ENCODE results near the gene LBP.
"Not testable (repeated sequence)": the region's sequence is repeated elsewhere in the genome, so short reads cannot be mapped to it uniquely, and the experiment has no call there.

Gene LBP

DNA sequence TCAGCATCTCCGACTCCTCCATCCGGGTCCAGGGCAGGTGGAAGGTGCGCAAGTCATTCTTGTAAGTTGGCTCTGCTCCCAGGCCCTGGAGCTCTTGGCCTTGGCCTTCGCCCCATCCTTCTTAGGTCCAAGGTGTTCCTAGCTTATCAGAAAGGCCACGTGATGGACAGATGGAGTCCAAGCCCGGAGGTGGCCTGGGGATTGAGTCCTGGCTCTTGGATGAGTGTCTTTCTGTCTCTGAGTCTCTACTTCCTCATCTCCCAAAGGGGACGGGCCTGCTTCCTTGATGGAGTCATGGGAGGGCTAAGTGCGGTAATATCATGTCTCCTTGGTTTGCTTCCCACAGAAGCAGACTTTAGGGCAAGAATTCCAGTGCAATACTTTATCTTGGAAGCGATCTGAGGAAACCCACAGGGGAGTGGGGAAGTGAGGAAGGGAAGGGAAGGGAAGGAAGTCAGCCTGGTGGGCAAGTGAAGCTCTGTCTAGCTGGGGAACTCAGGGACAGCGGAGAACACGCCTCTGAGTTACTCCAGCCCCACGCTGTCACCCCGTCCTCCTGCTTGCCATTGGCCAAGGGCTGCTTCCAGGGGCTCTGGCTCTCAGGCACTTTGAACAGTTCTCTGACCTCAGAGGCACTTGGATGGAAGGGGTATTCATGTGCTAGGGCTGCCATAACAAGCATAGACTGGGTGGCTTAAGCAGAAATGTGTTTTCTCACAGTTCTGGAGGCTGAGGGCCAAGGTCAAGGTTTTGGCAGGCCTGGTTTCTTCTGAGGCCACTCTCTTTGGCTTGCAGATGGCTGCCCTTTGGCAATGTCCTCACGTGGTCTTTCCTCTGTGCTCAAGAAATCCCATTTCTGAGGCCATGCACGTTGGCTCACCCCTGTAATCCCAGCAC lies 4.8 kb downstream of the LBP start:
- no peak for DNase-seq

DNA sequence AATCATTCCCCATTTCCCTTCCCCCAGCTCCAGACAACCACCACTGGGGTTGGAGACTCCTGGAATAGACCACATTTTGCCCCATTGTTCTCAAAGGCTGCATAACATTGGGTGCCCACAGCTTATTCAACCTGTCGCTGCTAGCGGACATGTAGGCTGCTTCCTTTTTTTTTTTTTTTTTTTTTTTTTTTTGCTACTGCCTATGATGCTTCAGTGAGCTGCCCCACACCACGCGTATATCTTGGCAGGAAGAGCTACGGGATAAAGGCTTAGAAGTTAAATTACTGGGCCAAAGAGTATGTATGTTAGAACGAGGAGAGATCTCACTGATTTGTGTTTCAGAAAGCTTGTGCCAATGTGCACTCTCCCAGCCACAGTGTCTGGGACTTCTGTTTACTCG lies 7.0 kb downstream of the LBP start:
- DNase-seq: no peak

DNA sequence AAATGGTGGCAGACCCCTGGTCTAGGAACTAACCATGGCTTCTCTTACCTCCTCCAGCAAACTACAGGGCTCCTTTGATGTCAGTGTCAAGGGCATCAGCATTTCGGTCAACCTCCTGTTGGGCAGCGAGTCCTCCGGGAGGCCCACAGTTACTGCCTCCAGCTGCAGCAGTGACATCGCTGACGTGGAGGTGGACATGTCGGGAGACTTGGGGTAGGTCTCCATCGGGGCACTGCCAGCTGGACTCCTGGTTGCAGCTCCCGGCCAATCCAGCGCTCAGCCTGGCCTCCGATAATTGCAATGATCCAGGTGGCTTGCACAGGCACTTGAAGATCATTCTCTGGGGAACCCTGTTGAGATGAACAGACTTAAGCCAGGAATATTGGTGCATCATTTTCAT lies 7.9 kb downstream of the LBP start:
- no peak for DNase-seq

DNA sequence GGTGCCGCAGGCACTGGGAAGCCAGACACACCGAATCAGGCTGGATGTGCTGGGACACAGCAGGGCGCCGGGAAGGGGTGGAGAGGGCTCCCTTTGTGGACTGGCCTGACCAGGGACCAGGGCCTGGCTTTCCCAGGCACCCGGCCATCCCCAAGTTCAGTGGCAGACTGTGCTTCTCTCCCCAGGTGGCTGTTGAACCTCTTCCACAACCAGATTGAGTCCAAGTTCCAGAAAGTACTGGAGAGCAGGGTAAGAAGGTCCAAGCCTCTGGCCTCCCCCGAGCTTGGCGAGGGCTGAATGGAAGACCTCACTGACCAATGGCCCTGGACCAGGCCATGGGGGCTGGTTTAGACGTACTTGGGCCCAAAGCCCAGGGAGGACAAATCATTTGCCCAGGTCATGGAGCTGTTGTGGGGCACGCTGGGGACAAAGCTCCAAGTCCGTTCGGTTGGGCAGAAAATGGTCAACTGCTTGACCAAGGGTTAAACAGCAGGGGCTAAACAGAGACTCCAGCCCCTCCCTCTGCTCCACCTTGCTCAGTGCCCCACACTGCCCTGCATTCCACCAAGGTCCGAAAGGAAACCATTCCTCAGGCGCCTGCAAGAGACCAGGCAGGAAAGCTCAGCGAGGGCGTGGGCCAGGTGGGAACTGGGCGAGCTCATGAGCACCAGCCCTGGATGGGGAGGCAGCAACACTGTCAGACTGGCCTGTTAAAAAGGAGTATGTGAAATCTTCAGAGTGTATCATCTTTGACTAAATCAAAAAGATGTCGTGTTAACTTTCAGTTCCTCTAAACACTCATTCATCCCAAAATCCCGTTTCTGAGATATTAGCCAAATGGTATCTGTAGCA lies 9.1 kb downstream of the LBP start:
- no peak for DNase-seq

DNA sequence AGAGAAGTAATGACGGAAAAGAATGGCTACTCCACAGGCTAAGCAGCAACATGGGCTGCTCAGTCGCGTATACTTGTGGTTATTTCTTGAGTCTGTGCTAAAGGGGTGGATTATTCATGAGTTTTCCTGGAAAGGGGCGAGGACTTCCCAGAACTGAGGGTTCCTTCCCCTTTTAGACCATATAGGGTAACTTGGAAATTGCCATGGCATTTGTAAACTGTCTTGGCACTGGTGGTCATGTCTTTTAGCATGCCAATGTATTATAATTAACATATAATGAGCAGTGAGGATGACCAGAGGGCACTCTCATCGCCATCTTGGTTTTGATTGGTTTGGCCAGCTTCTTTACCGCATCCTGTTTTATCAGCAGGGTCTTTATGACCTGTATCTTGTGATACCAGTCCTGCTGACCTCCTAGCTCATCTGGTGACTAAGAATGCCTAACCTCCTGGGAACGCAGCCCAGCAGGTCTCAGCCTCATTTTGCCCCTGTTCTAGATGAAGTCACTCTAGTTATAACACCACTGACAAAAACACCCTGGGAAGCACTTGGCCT lies 11.4 kb downstream of the LBP start:
- DNase-seq: no peak

DNA sequence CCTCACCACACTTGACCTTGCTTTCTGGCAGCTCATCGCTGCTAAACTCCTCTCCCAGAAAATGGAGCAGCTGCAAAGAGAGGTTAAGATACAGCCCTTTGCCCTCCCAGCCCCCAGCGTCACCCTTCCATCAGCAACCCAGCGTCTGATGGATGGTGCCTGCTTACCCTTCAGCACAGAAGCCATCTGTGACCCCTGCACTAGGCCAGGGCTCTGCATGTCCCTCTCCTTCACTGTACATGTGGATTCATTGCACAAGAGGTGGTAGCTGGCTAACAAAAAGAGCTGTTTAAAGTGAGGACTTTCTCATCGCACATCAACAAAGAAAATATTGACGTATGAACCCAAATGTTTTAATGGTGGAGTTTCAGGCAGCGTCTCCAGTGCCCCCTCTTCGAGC lies 12.3 kb downstream of the LBP start:
- no peak for DNase-seq

DNA sequence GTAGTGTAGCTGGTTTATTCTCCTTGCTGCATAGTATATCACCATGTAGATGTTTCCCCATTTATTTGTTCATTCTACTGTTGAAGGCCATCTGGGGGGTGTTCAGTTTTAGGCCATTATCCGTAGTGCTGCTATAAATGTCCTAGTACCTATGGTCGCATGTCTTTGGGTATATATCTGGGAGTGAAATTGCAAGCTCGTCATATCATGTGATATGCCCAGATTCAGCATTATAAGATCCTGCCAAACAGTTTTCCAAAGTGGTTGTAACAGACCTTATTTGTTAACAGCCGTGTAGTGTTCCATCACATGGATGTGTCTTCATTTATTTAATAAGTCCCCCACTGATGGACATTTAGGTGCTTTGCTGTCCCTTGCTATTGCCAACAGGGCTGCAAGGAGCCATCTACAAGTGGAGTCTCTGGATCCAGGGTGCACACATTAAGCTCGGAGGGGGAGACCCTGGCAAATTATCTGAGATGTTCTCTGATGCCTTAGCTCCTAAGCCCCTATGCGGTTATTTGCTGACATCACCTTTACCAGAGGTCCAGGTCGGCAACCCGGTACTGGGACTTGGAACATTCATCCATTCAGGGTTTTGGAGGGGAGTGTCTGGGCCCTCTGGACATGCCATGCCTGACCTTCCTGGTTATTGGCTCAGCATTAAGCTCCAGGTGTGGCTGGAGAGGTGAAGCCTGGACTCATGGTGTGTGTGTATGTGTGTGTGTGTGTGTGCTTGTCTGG lies 16.9 kb downstream of the LBP start:
- DNase-seq: no peak

DNA sequence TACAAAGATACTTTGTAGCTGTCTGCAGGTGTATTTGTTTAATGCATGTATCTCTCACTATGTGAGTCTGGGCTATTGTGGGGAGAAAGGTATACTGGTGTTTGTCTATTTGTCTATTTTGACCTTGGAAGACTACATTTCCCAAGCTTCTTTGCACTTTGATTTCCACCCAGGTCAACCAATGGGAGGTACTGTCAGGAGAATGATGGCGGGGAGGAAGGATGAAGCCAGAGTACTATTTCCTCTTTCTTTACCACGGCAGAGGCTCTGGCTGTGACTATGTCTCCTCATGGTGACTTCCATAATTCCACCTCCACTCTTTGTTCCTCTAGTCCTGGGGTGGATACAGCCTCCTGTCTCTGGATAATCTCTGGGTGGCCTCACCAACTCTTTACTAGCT lies 23.1 kb downstream of the LBP start:
- DNase-seq: peak; percentile 71 to 75

DNA sequence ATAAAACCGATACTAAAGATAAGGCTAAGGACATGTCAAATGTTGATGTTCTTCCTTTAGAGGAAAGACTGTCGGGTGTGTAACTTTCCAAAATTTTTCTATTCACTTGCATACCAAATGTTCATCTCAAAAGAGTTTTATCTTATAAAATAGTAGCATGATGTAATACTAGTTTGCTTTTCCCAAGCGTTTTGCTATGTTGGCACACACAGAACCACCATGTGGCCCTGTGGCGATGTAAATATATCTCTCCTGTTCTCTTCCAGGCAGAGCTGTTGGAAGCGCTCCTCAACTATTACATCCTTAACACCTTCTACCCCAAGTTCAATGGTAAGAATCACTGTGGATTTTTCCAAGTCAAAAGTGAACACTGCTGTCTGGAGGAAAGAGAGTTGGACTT lies 26.5 kb downstream of the LBP start:
- DNase-seq: no peak

DNA sequence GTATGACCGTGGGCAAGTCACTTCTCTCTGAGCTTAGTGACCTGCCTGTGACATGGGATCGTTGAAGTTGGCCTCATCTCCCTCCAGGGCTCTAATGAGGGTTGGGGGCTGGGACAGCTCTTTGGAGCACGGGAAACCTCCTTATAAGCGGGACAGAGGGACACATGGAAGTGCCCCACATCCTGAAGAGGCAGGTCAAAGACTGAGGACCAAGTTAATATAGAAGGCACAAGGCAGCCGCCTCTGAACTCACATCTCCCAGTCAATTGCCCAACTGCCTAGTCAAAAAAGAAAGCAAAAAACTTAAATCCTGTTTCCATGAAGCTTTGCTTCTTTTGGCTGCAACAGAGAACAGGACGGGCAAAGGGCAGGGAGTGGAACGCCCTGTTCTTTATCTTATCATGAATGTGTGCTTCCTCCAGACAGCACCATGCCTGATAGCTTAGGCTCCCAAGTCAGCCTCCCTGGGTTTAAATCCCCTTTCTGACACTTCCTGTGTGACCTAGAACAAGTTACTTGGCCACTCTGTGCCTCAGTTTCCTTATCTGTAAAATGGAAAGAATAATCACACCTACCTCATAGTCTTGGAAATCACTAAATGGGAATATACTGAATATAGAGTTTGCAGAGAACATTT lies 27.1 kb downstream of the LBP start:
- DNase-seq: no peak

DNA sequence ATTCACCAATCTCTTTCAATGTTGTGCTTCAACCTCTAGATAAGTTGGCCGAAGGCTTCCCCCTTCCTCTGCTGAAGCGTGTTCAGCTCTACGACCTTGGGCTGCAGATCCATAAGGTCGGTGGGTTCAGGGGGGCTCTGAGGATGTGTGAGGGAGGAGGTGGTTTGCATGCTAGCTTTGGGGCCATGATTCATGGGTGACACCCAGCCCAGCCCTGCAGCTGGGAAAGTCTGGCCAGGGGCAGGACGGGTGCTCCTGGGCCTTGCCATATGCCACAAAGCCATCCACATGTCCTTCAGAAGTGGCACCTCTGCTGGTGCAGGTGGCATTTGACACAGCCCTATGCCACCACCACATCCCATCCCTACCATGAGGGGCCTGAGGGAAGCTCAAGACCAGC lies 27.6 kb downstream of the LBP start:
- no peak for DNase-seq

DNA sequence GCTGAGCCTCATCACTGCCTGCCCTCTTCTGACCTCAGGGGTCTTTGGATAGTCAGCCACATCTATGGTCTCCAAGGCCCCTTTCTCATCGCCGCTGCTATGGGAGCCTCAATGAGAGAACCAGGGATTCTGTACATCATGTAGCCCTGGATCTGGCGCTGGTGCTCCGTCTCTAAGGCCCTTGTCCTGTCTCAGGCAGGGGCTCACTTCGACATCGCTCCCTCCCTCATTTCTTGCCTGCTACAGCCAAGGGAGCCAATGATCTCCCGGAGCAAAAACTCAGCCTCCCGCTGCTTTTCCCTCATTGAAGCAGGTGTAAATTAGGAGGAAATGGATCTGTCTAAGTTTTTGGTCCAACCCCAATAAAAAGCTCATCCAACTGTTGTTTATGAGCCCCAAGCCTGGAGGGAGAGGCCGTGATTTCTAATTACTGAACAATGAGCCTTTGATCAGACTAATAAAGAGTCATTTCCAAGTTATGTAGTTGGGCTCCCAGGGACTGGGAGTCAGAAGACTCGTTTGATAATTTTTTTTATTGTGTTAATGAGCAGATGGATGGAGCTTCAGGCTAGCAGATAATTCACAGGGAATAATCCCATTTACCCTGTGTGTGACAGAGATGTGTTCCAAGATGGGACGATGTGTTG lies 30.9 kb downstream of the LBP start:
- DNase-seq: no peak

DNA sequence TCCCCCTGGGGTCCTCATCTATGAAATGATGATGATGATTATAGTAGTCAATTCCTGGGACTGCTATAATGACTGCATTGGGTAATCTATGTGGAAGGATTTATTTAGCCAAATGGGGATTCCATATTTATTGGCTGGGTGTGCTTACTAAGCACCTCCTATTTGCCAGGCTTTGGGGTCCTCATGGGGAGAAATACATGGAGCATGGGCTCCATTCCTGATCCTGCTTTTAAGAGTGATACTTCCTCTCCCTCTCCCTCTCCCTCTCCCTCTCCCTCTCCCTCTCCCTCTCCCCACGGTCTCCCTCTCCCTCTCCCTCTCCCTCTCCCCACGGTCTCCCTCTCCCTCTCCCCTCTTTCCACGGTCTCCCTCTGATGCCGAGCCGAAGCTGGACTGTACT lies 31.6 kb downstream of the LBP start:
- DNase-seq: not testable (repeated sequence)

DNA sequence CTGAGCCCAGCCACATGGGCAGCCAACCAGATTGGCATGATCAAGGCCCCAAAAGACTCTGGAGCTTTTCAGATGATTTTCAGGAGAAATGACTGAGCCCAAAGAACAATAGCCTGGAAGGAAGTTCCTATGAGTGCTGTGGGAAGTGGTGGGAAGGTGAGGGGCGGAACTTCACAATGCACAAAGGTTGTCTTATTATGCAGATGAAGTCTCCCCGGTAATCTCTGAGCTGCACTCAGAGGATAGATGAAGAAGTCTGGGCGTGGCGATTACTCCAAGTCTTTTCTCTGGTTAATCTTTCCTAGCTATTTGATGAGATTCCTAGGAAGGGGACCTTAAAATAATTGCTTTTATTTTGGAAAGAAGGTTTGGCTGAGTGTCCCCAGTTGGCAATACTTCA lies 36.9 kb downstream of the LBP start:
- no peak for DNase-seq

DNA sequence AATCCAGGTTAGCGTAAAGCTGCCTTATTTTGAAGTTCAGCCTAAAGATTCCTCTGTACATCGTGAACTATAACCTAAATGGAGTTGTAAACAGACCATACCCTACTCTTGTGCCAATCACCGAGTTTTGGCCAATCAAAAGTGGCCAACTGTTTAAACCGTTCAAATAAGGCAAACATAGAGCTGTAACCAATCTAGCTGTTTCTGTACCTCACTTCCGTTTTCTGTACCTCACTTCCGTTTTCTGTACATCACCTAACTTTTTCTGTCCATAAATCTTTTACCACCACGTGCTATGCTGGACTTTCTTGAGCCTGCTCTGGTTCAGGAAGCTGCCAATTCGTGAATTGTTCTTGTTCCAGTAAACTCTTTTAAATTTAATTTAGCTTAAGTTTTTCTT lies 39.7 kb downstream of the LBP start:
- no peak for DNase-seq

DNA sequence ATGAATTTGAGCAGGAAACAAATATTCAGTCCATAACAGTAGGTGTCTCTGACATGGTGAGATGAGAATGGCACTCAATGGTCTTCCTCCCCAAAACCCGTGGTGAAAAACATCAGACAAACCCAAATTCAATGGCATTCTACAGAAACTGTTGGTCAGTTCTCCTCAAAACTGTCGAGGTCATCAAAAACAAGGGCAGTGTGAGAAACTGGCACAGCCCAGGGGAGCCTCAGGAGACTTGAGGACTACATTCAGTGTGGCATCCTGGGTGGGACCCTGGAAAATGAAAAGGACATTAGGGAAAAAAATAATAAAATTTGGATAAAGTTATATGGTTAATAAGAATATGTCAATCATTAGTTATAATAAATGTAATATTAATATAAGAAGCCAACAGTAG lies 40.6 kb downstream of the LBP start:
- no peak for DNase-seq

DNA sequence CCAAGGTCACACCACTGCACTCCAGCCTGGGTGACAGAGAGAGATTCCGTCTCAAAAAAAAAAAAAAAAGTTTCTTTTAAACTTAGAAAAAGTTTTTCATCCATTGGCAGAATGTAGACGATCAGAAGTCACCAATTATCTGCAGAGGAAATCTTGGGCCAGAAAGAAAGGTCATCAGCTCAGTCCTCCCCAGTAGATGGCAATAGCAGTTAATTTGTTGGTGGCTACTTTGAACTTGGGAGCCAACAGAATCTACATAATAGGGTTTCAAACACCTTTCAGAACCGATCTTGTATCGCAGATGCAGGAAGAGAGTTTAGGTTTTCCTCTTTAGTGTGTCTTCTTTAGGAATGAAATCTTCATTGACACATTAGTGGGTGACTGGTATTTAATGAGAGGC lies 41.7 kb downstream of the LBP start:
- no peak for DNase-seq

DNA sequence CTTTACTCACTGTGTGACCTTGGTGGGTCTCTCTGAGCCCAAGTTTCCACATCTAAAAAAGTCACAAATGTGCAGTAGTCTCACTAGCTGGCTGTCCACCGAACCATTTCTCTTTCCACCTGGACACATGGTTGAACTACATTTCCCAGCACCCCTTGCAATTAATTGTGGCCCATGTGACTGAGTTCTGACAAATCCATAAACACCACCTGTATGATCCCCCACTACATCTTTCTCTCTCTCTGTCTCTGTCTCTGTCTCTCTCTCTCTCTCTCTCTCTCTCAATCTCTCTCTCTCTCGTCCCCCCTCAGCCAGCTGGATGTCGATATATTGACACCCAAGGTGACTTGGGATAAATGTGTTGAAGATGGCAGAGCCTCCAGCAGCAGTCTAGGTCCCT lies 46.1 kb downstream of the LBP start:
- DNase-seq: peak in 1 of 2 experiments; percentile 4

DNA sequence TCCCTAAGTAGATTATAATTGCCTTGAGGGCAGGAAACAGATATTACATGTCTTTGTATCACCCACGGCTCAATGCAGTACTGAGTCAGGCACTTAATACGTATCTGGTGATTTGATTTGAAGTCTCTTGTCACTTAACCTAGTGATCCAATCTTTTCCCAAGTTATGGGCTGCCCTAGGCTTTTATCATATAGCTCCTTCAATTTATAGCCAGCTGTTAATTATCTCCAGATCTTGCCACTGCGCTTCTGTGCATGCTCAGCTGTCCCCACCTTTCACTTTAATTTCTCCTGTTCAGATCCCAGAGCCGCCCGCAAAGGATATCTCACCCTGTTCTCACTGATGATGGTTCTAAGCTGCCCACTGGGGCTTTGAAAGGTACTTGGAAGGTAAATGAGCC lies 47.0 kb downstream of the LBP start:
- DNase-seq: no peak

DNA sequence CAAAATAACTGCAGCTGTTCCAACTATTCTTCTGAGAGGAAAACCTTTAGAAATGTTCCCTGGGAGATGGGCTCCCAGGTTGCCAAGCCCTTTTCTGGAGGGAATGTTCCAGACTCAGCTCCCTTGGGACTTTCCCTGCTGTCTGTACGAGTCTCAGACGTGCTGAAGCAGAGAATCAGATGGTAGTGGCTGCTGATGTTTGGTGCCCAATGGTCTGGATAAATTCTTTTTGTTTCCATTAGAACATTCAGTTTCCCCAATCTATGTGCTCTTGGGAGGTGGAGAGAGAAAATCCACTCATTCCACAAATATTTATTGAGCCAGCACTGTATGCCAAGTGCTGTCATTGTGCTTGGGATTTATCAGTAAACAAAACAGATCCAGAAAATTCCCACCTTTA lies 48.9 kb downstream of the LBP start:
- no peak for DNase-seq

DNA sequence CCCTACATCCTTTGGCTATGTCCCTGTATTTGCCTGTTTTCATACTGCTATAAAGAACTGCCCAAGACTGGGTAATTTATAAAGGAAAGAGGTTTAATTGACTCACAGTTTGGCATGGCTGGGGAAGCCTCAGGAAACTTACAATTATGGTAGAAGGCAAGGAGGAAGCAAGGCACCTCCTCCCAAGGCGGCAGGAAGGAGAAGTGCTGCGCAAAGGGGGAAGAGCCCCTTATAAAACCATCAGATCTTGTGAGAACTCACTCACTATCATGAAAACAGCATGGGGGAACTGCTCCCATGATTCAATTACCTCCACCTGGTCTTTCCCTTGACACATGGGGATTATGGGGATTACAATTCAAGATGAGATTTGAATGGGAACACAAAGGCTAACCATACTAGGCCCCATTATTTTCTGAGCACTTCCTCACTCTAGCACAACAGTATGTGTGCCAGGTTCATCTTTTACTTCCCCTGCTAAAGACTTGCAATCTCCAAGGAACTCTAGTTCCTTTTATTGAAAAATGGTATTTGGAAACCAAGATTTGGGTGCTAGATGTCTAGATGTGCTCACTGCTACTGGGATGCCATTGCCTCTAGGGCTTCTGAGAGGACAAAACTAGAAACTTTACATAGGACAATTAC lies 49.6 kb downstream of the LBP start:
- peak; percentile 20 to 45 for DNase-seq

DNA sequence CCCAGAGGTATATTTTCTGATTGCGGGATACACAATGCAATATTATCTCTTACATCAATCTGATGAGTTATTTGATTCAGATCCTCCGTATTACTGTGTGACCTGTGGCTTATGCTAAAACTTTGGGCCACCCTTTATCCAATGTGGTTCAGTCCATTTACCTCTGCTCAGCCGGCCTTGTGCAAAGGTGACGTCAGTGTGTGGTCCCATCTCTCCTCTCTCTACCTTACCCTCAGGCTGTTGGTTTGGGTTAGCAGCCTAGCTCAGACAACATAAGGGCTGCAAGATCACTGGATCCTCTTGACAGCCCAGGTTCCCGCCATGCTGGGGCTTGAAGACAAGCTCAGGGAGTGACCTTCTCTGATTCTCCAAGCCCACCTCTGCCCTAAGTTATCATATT lies 55.8 kb downstream of the LBP start:
- no peak for DNase-seq
